SH-SY5Y (cell line): ENCODE measurements around the gene PRR5.

Experiments
- GATA2 ChIP-seq: IDR thresholded peaks from 2 replicates; pipeline ENCODE4 v1.6.1; 2011; ENCODE audit warnings: mild to moderate bottlenecking, low read depth, low read length
- GATA3 ChIP-seq: IDR thresholded peaks from 2 replicates; pipeline ENCODE4 v1.6.1; 2011; ENCODE audit warnings: low read depth, mild to moderate bottlenecking, low read length, moderate library complexity

- no peak for TF ChIP-seq GATA2
- TF ChIP-seq GATA3: no peak
Measured at GRCh38 chr22:44741929-44742328, 39.9 kb downstream of the PRR5 start.
